NCI-H1417 (cell line): Measurements from ENCODE around the gene AFF1.

ENCODE experiments used
- DNase-seq, 3 experiments: peaks; one replicate each; lab custom pipeline; 2025; lab: John Stamatoyannopoulos, UW

AFF1 gene

GRCh38 chr4:87150498-87151261 is 215.9 kb downstream of the AFF1 start:
- DNase-seq: peak; percentile 61 to 93 (median 88)

DNA sequence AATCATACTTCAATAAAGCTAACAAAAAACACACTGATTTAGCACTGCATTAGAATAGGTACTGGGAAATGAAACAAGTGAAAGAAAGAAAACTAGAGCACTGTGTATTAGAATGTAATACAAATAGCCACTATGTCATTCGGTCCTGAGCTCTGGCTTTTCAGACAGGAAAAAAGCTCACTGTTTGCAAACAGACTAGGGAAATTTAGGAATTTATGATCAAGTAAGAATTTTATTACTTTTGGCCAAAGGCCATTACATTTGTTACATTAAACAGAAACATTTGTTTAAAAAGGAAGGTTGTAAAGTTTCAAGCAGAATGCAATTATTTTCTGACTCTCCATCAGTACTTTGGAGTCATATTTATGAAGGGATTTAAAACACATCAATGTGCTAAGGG is 216.9 kb downstream of the AFF1 start:
- no peak for DNase-seq

DNA sequence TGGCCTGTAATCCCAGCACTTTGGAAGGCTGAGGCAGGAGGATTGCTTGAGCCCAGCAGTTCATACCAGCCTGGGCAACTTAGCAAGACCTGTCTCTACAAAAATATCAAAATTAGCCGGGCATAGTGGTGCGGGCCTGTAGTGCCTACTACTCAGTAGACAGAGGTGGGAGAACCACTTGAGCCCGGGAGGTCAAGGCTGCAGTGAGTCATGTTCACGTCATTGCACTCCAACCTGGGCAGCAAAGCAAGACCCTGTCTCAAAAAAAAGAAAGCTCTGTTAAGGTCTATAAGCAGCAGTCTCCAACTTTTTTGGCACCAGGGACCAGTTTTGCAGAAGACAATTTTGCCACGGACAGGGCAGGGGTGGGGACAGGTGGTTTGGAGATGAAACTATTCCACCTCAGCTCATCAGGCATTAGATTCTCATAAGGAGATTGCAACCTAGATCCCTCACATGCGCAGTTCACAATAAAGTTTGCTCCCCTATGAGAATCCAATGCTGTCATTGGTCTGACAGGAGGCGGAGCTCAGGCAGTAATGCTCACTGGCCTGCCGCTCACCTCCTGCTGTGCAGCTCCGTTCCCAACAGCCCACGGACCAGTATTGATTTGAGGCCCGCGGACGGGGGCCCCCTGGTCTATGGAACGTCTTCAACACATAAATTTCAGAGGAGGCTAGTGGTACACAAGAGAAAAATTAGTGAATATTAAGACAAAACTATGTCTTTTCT is 217.7 kb downstream of the AFF1 start:
- no peak for DNase-seq

DNA sequence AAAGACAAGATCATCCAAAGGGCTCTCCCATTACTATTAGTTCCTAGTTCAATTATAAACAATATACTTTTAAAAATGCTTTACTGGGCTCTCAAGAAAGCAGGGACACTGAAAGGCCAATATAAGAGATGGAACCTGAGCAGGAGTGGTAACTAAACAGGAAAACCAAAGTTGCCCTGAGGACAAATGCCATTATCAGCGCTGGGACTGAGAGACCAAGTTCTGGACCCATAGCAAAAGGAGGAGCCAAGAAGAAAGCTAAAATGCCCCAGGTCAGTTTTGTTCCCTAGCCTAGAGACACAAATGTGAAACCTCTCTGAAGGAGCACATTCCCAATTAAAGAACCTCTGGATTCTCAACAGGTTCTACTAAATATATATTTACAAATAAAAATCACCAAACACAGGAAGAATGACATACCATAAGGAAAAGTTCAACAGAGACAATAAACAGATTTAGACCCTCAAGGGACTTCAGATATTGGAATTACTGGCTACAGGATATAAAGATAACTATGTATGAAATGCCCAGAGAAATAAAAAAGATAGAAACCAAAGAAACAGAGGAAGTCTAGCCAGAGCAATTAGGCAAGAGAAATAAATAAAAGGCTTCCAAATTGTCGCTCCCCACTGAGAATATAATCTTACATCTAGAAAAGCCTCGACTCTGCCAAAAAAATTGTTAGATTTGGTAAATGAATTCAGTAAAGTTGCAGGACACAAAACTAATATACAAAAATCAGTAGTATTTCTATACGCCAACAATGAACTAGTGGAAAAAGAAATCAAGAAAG is 218.5 kb downstream of the AFF1 start:
- DNase-seq: no peak

- no peak for DNase-seq
Observed at GRCh38 chr4:87165892-87166291, 231.1 kb downstream of the AFF1 start.

GRCh38 chr4:87166296-87166854 is 231.6 kb downstream of the AFF1 start:
- no peak for DNase-seq

GRCh38 chr4:87171944-87172343 is 237.1 kb downstream of the AFF1 start:
- no peak for DNase-seq

- no peak for DNase-seq
Observed at GRCh38 chr4:87174672-87175071, 239.9 kb downstream of the AFF1 start.

- DNase-seq: no peak
Observed at GRCh38 chr4:87179751-87180150, 244.9 kb downstream of the AFF1 start.

- no peak for DNase-seq
Observed at GRCh38 chr4:87180767-87181166, 246.0 kb downstream of the AFF1 start.

- DNase-seq: no peak
Observed at GRCh38 chr4:87185146-87185870, 250.5 kb downstream of the AFF1 start.

DNA sequence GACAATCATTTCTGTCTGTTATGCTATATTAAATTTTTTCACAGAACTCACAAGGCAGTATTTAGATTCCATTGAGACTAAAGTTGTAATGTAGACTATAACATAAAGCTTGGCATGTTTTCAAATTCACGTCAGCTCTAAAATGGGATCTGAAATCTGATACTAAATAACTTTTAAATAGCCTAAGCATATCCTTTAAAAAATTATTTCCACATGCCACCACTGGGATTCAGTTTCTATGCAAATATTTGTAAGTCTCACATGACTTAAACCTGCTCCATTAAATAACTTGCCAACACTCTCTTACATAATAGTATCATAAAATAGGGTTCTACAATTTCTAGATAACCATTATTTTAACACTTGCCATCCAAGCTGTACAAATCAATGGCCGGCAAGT is 253.2 kb downstream of the AFF1 start:
- DNase-seq: no peak

- DNase-seq: no peak
Observed at GRCh38 chr4:87188932-87189331, 254.1 kb downstream of the AFF1 start.
